Lung (tissue), 12 donors: Measurements from ENCODE around the gene KIAA1958. TPM values are rescaled to one million over a fixed set of nuclear protein-coding genes. Genes with fewer than 3 reads are reported as not detected.

Experiments used
- ATAC-seq: fragments of 200-7000 bp; cut with Tn5 transposase; one replicate; pipeline ENCODE4 v1.9.1; 2020; ENCODE audit warnings: moderate number of reproducible peaks; ENCODE audit not compliant: insufficient read depth, low FRiP score
- DNase-seq, 3 donors: peaks; one replicate each; pipeline ENCODE4 v3.0.0-alpha.2; 2013 to 2017
- H3K27ac ChIP-seq, 2 donors: one replicate each; pipeline ENCODE4 v1.5.1; 2013; ENCODE audit warnings: mild to moderate bottlenecking in 2 of 2, moderate library complexity in 2 of 2, control low read depth in 1 of 2, inconsistent platforms in 1 of 2, low read depth in 1 of 2, low read length in 1 of 2
- H3K27me3 ChIP-seq, 3 donors: one replicate each; pipeline ENCODE4 v1.5.1; 2013; ENCODE audit warnings: low read length in 2 of 3; ENCODE audit not compliant: control insufficient read depth in 3 of 3, insufficient read depth in 3 of 3
- H3K36me3 ChIP-seq, 4 donors: one replicate each; pipeline ENCODE4 v1.5.1; 2013; ENCODE audit warnings: low read length in 4 of 4, mild to moderate bottlenecking in 1 of 4, moderate library complexity in 1 of 4; ENCODE audit not compliant: control insufficient read depth in 4 of 4, insufficient read depth in 4 of 4
- H3K4me1 ChIP-seq, 5 donors: one replicate each; pipeline ENCODE4 v1.5.1; 2013; ENCODE audit warnings: low read length in 5 of 5, mild to moderate bottlenecking in 2 of 5, moderate library complexity in 1 of 5; ENCODE audit not compliant: control insufficient read depth in 5 of 5, insufficient read depth in 5 of 5
- H3K4me3 ChIP-seq: one replicate; pipeline ENCODE4 v1.5.1; 2013; ENCODE audit warnings: mild to moderate bottlenecking, control low read depth, moderate library complexity
- H3K9ac ChIP-seq, 2 donors: one replicate each; pipeline ENCODE4 v1.5.1; 2013; ENCODE audit warnings: low read length in 2 of 2, control low read depth in 1 of 2; ENCODE audit not compliant: insufficient read depth in 1 of 2
- H3K9me3 ChIP-seq, 4 donors: one replicate each; pipeline ENCODE4 v1.5.1; 2013; ENCODE audit warnings: low read length in 3 of 4, mild to moderate bottlenecking in 1 of 4, moderate library complexity in 1 of 4; ENCODE audit not compliant: control insufficient read depth in 4 of 4, insufficient read depth in 3 of 4
- CTCF ChIP-seq: IDR thresholded peaks from 2 replicates; pipeline ENCODE4 v1.5.1; 2012; ENCODE audit warnings: mild to moderate bottlenecking; ENCODE audit errors: control extremely low read depth, extremely low read depth
- WGBS, 2 donors: extraction: QIAGEN DNeasy Blood & Tissue Kit; methylation state at CpG; one replicate each; pipeline ENCODE4 v1.1.7; 2013; 5-methylcytosine and 5-hydroxymethylcytosine counted together
- polyA plus RNA-seq, 2 donors: library from polyadenylated mRNA; stranded (reverse); fragments of 200-250 nt; gene quantifications; one replicate each; pipeline ENCODE4 v1.2.1, GENCODE V29; 2013
- total RNA-seq, 2 donors: library from RNA; depleted of rRNA in 1 of 2; stranded (reverse); fragments of >200 nt in 1 of 2; gene quantifications; one replicate each; pipeline ENCODE4 v1.2.1, GENCODE V29; 2014 to 2021
- donor health status: control.
- donor health status: control.
- donor health status: Bipolar disorder and iron deficiency.
- donor health status: healthy.
- donor health status: DM: yes; HTN: yes; CAD: no.

Gene KIAA1958
- total and polyA plus RNA-seq, 4 donors = 2.0 to 24.0 (median 6.8) TPM

DNA sequence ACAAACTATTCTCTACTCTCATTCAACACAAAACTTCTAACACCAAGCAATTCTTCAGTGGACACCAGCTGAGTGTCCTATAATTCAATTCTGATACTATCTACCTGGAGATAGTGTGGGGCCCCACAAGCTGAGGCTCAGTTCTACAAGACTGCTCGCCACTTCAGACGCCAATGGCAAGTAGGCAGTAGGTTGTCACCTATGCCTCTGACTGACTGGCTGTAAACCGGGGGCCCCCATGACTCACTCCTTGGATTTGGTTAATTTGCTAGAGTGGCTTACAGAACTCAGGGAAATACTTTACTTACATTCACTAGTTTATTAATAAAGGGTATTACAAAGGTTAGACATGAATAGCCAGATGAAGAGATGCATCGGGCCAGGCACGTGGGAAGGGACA is 209.8 kb downstream of the KIAA1958 start:
- no peak for ATAC-seq
- DNase-seq = no peak
- WGBS, 2 donors = 97 to 100% methylated on average over 5 of the region's 5 CpGs
- H3K4me1 ChIP-seq = peaks cover 0 to 7% (median 0%) of the 10 kb centered on the region in 5 donors
- H3K27me3 ChIP-seq = no peaks in the 10 kb centered on the region
- H3K9me3 ChIP-seq = no peaks in the 10 kb centered on the region
- no peak overlapping the region for H3K27ac ChIP-seq
- no peak overlapping the region for H3K4me3 ChIP-seq
- H3K36me3 ChIP-seq = peaks cover 2 to 19% (median 9%) of the 10 kb centered on the region in 4 donors
- TF ChIP-seq CTCF = no peak
- no peak overlapping the region for H3K9ac ChIP-seq

GRCh38 chr9:112699230-112699629 is 212.6 kb downstream of the KIAA1958 start:
- Histone ChIP-seq H3K4me1 (peaks cover 0 to 5% (median 0%) of the 10 kb centered on the region in 5 donors), H3K9ac (no peak overlapping the region), H3K27me3 (no peaks in the 10 kb centered on the region), H3K4me3 (no peak overlapping the region), H3K27ac (no peak overlapping the region), H3K36me3 (peaks cover 2 to 13% (median 5%) of the 10 kb centered on the region in 4 donors), H3K9me3 (no peaks in the 10 kb centered on the region)
- TF ChIP-seq CTCF = no peak
- WGBS, 2 donors = 83 to 93% methylated on average over 5 of the region's 5 CpGs
- DNase-seq (no peak), ATAC-seq (no peak)

DNA sequence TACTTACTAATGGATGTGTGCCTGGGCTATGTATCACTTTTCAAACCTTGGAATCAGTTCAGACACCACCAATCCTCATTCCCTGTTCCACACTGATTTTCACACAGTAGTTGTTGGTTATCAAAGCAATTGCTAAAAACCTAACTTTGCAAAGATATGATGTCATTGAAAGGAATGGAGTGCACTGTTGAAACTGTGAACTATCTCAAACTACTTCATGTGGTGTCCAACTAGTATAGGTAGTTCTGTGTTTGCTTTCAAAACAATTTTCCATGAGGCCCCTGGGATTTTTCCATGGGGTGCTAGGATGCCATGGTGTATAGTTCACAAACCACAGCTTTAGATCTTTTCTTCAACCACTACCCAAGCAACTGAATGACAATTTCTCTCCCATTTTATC is 213.5 kb downstream of the KIAA1958 start:
- no peaks in the 10 kb centered on the region for H3K4me1 ChIP-seq
- no peaks in the 10 kb centered on the region for H3K27me3 ChIP-seq
- H3K9ac ChIP-seq = no peak overlapping the region
- no peaks in the 10 kb centered on the region for H3K9me3 ChIP-seq
- no peak for TF ChIP-seq CTCF
- H3K27ac ChIP-seq = no peak overlapping the region
- no peak overlapping the region for H3K4me3 ChIP-seq
- peaks cover 2 to 13% (median 5%) of the 10 kb centered on the region in 4 donors for H3K36me3 ChIP-seq
- DNase-seq = no peak
- no peak for ATAC-seq

- no peak for DNase-seq
- H3K36me3 ChIP-seq = peaks cover 0 to 4% (median 0%) of the 10 kb centered on the region in 4 donors
- no peak for ATAC-seq
- H3K9ac ChIP-seq = no peak overlapping the region
- WGBS, 2 donors = 92 to 97% methylated on average over 2 of the region's 2 CpGs
- H3K4me1 ChIP-seq = peaks cover 0 to 3% (median 0%) of the 10 kb centered on the region in 5 donors
- H3K4me3 ChIP-seq = no peak overlapping the region
- H3K9me3 ChIP-seq = no peaks in the 10 kb centered on the region
- no peak for TF ChIP-seq CTCF
- no peaks in the 10 kb centered on the region for H3K27me3 ChIP-seq
- no peak overlapping the region for H3K27ac ChIP-seq
Observed at GRCh38 chr9:112703304-112703703, 216.7 kb downstream of the KIAA1958 start.
